GM12875 (cell line): ENCODE data around the gene UBE2E1.

Experiments used
- H3K4me3 ChIP-seq: one replicate; pipeline ENCODE4 v1.5.1; 2011; ENCODE audit warnings: low read depth, low read length, control low read depth
- CTCF ChIP-seq: IDR thresholded peaks from 2 replicates; pipeline ENCODE4 v1.5.1; 2011; ENCODE audit warnings: low read depth, mild to moderate bottlenecking, control low read depth, inconsistent platforms, low read length, moderate library complexity, borderline replicate concordance; ENCODE audit not compliant: insufficient read depth

UBE2E1 gene

GRCh38 chr3:23819599-23820360, 14.0 kb downstream of the UBE2E1 start:
- no peak for TF ChIP-seq CTCF
- no peak overlapping the region for H3K4me3 ChIP-seq

- H3K4me3 ChIP-seq, result no peak overlapping the region
- TF ChIP-seq CTCF, result no peak
Observed at GRCh38 chr3:23820888-23821287, 15.1 kb downstream of the UBE2E1 start.

- H3K4me3 ChIP-seq, result no peak overlapping the region
- TF ChIP-seq CTCF, result no peak
Observed at GRCh38 chr3:23821858-23822257, 16.1 kb downstream of the UBE2E1 start.

- TF ChIP-seq CTCF, result no peak
- no peak overlapping the region for H3K4me3 ChIP-seq
Observed at GRCh38 chr3:23822559-23822958, 16.8 kb downstream of the UBE2E1 start.

- H3K4me3 ChIP-seq, result no peak overlapping the region
- TF ChIP-seq CTCF, result no peak
Observed at GRCh38 chr3:23823620-23824019, 17.9 kb downstream of the UBE2E1 start.

GRCh38 chr3:23824699-23825444, 19.1 kb downstream of the UBE2E1 start:
- no peak for TF ChIP-seq CTCF
- H3K4me3 ChIP-seq, result no peak overlapping the region

GRCh38 chr3:23825802-23826201, 20.0 kb downstream of the UBE2E1 start:
- no peak overlapping the region for H3K4me3 ChIP-seq
- no peak for TF ChIP-seq CTCF
